ENCODE results near the gene UMODL1.

The UMODL1 gene

GRCh38 chr21:42145569-42146272 is 74.6 kb downstream of the UMODL1 start:
- peak in 49 of 58 donors; percentile 8 to 72 (median 43) for DNase-seq

- no peak for DNase-seq
These were observed 75.2 kb downstream of the UMODL1 start for GRCh38 chr21:42146273-42146805.

- no peak for DNase-seq
These were observed 75.7 kb downstream of the UMODL1 start for GRCh38 chr21:42146821-42147220.

GRCh38 chr21:42147386-42148020 is 76.4 kb downstream of the UMODL1 start:
- DNase-seq: no peak

- no peak for DNase-seq
These were observed 77.0 kb downstream of the UMODL1 start for GRCh38 chr21:42148097-42148496.

- DNase-seq: no peak
These were observed 77.5 kb downstream of the UMODL1 start for GRCh38 chr21:42148584-42148983.

GRCh38 chr21:42149656-42150473 is 78.7 kb downstream of the UMODL1 start:
- DNase-seq: no peak

GRCh38 chr21:42150474-42151085 is 79.5 kb downstream of the UMODL1 start:
- no peak for DNase-seq

GRCh38 chr21:42151148-42151947 is 80.2 kb downstream of the UMODL1 start:
- DNase-seq: no peak

GRCh38 chr21:42151948-42152220 is 80.8 kb downstream of the UMODL1 start:
- peak in 1 of 58 donors; percentile 15 for DNase-seq

GRCh38 chr21:42153046-42153686 is 82.0 kb downstream of the UMODL1 start:
- no peak for DNase-seq

GRCh38 chr21:42153746-42154145 is 82.6 kb downstream of the UMODL1 start:
- DNase-seq: no peak

GRCh38 chr21:42154237-42155044 is 83.3 kb downstream of the UMODL1 start:
- DNase-seq: no peak

- DNase-seq: no peak
These were observed 84.1 kb downstream of the UMODL1 start for GRCh38 chr21:42155045-42155855.

GRCh38 chr21:42156690-42157605 is 85.8 kb downstream of the UMODL1 start:
- DNase-seq: peak in 56 of 58 donors; percentile 22 to 97 (median 84)

- DNase-seq: no peak
These were observed 86.6 kb downstream of the UMODL1 start for GRCh38 chr21:42157606-42158310.

- no peak for DNase-seq
These were observed 87.7 kb downstream of the UMODL1 start for GRCh38 chr21:42158846-42159245.

All from anterior cingulate cortex (tissue), 58 donors.